Prostate gland (tissue), 2 donors: ENCODE data around the gene XPNPEP2.

Experiments used
- POLR2A ChIP-seq: fragments of 450-650 bp; IDR thresholded peaks from one replicate; pipeline ENCODE4 v1.6.1; 2016; ENCODE audit warnings: antibody characterized with exemption, mild to moderate bottlenecking
- POLR2AphosphoS5 ChIP-seq: sonication (generic); formaldehyde crosslinking; IDR thresholded peaks from one replicate; pipeline ENCODE4 v1.6.1; 2017; ENCODE audit warnings: antibody characterized with exemption
- TF ChIP-seq, protein P1 (sequence below), 4 experiments: fragments of 200-600 bp in 2 of 4; fragments of 450-650 bp in 2 of 4; sonication (generic) in 2 of 4; IDR thresholded peaks; 1 replicate in 3 of 4; 2 replicates in 1 of 4; pipeline ENCODE4 v1.5.1; 2016 to 2019; ENCODE audit warnings: antibody characterized with exemption in 4 of 4, mild to moderate bottlenecking in 2 of 4, moderate library complexity in 2 of 4

DNA sequence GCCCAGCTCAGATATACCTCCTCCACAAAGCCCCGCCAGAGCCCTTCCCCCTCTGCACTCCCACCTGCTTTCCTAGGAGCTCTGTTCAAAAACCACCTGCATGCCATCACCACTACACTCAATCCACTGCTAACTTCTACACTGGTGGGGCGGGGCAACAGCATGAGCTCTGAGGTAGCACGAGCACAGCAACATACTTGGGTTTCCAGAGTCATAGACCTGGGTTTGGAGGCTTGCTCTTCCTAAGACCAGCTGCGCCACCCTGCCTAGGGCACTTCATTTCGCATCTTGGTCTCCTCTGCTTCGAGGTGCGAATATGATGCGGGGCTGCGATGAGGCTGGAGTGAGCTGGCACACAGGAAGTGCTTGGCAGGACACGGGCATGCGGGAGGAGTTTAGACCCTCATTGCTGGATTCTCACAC is 44.5 kb downstream of the XPNPEP2 start:
- TF ChIP-seq, protein P1, sequence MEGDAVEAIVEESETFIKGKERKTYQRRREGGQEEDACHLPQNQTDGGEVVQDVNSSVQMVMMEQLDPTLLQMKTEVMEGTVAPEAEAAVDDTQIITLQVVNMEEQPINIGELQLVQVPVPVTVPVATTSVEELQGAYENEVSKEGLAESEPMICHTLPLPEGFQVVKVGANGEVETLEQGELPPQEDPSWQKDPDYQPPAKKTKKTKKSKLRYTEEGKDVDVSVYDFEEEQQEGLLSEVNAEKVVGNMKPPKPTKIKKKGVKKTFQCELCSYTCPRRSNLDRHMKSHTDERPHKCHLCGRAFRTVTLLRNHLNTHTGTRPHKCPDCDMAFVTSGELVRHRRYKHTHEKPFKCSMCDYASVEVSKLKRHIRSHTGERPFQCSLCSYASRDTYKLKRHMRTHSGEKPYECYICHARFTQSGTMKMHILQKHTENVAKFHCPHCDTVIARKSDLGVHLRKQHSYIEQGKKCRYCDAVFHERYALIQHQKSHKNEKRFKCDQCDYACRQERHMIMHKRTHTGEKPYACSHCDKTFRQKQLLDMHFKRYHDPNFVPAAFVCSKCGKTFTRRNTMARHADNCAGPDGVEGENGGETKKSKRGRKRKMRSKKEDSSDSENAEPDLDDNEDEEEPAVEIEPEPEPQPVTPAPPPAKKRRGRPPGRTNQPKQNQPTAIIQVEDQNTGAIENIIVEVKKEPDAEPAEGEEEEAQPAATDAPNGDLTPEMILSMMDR (IDR thresholded peaks at IDR 0.05): no peak
- TF ChIP-seq POLR2A (no peak), POLR2AphosphoS5 (no peak)
